Right ventricle myocardium inferior (tissue), 1 donor: Measurements from ENCODE around the gene SAP30L. TPM values are rescaled to one million over a fixed set of nuclear protein-coding genes. Genes with fewer than 3 reads are reported as not detected.

Source experiments
- ATAC-seq: fragments of 200-7000 bp; cut with Tn5 transposase; one replicate; pipeline ENCODE4 v1.9.1; 2020; ENCODE audit warnings: mild to moderate bottlenecking, moderate library complexity
- DNase-seq: peaks from one replicate; pipeline ENCODE4 v3.0.0; 2021; ENCODE audit errors: missing footprints
- intact Hi-C: fragments of 100-400 bp; cut with DNase I; formaldehyde crosslinking; loops from one replicate; pipeline ENCODE4 v1.11.0; 2022
- total RNA-seq: library from RNA; stranded (reverse); fragmentation: NEBNext Ultra II Directional; extraction: Animal tissue kit (Norgen Biotek cat#: 25700); gene quantifications from one replicate; pipeline ENCODE4 v1.2.1, GENCODE V29; 2021
- donor health status: DM: no; HTN: yes; CAD: no; lungs with severe emphysema.

Gene SAP30L
- total RNA-seq, 1 donor from 2014 or later, result 39.2 TPM

DNA sequence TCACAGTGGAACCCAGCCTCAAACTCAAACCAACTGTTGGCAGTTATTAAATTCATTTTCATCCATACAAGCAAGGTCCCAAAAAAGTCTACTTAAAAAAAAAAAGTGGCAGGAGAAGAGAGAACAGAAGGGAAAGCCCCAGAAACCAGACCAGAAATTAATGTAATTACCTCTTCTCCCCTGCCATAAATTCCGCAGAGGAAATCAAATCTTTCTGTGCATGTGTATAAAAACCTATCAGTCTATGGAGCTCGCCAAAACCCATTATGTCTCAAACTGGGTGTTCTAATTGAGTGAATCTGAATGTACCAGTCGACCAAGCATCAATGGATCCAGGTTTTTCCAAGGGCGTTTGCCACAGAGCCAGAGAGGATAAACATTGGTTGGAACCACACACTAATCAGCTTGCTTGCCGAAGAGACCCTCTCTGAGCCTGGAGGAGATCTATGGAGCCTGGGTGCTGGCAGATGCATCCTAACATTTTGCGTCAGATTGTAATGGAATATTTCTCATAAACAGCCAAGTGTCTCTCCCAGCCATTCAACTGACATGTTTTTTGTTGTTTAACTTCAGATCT is 40.1 kb downstream of the SAP30L start:
- no peak for DNase-seq
- ATAC-seq, result no peak
- intact Hi-C loops, result no loop called here

DNA sequence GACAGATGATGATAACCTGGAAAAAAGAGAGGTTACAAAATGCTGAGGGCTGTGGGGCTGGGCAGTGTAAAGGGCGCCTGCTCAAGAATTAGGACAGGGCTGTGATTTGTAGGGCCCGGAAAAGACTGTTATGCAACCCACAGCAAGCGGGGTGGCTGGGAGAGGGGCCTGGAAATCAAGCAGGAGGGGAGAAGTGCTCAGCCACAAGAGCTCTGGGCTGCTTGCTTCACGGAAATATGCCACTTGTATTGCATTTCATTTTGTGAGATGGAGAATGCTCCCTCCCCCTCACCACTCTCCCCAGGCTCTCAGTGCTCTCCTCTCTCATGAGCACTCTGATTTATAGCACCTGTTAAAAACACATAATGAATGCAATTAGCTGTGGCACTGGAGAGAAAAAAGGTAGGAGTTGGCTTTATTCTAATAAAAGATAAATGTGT is 40.6 kb downstream of the SAP30L start:
- no peak for DNase-seq
- ATAC-seq, result no peak
- intact Hi-C loops, result no loop called here

DNA sequence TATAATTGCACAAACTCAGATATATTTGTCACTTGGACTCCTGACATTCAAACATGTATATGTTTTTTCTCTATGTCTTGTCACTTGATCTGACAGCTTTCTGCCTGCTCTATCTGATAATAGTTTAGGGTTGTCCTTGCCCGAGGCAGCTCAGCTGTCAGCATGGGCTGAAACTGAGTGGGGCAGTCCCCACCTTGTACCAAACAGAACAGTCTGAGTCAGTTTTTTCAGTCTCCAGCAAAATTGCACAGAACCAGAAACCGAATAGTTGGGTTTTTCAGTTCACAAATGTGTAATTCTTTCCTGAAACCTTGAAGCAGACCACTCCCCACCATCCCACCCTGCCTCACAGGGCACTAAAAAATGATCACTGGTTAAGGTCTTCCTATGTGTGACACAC is 41.7 kb downstream of the SAP30L start:
- ATAC-seq (no peak), DNase-seq (no peak)
- intact Hi-C loops, result no loop called here

DNA sequence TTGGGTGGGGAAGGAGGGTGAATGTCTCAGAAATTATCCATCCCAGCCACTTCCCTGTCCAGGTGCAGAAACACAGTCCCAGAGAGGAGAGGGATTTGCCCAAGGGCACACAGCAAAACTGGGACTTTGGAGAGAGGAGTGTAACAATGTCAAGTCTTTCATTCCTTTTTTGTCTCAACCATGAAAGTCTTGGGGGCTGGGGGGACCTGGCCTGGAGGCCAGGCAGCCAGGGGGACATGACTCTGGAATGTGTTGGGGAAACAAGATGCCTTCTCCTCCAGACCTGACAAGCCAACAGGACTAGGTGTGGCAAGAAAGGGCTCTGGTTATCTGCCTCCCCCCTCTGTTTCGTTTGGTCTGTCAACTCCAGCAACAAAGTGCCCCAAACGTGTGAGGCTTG is 46.1 kb downstream of the SAP30L start:
- DNase-seq, result no peak
- no peak for ATAC-seq
- intact Hi-C loops, result no loop called here

GRCh38 chr5:154493274-154493673 is 47.5 kb downstream of the SAP30L start:
- DNase-seq (no peak), ATAC-seq (no peak)
- intact Hi-C loops, result no loop called here

- ATAC-seq, result no peak
- intact Hi-C loops, result no loop called here
- DNase-seq, result no peak
These were observed 48.2 kb downstream of the SAP30L start for GRCh38 chr5:154494036-154494435.

GRCh38 chr5:154498591-154498990 is 52.8 kb downstream of the SAP30L start:
- intact Hi-C loops, result no loop called here
- no peak for DNase-seq

GRCh38 chr5:154498994-154499393 is 53.2 kb downstream of the SAP30L start:
- no peak for DNase-seq
- no peak for ATAC-seq
- intact Hi-C loops, result no loop called here

More at GRCh38 chr5:154498591-154498990, 52.8 kb downstream of the SAP30L start:
- ATAC-seq, result no peak

- intact Hi-C loops, result no loop called here
- ATAC-seq, result no peak
- DNase-seq, result no peak
These were observed 55.8 kb downstream of the SAP30L start for GRCh38 chr5:154501566-154501965.

GRCh38 chr5:154502180-154502579 is 56.4 kb downstream of the SAP30L start:
- ATAC-seq (no peak), DNase-seq (no peak)
- intact Hi-C loops, result no loop called here

GRCh38 chr5:154503698-154504039 is 57.9 kb downstream of the SAP30L start:
- DNase-seq, result no peak
- ATAC-seq, result no peak
- intact Hi-C loops, result no loop called here

DNA sequence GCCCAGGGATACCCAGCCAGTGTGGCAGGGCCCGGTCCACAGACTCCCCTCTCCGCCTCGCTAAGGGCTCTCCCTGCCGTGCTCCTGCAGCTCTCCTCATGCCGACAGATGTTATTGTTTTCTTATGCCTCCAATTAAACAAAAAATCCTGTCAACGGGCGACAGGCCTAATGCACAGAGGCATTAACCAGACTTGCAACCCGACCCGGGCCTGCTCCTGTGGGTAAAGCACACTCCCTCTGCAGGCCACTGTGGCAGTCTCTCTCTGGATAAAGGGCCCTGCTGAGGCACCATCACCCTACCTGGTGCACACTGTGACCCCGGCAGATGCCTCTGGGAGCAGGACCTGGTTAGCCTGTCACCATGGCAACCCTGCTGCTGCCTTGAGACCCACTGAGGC is 59.8 kb downstream of the SAP30L start:
- intact Hi-C loops, result no loop called here
- no peak for ATAC-seq
- no peak for DNase-seq

DNA sequence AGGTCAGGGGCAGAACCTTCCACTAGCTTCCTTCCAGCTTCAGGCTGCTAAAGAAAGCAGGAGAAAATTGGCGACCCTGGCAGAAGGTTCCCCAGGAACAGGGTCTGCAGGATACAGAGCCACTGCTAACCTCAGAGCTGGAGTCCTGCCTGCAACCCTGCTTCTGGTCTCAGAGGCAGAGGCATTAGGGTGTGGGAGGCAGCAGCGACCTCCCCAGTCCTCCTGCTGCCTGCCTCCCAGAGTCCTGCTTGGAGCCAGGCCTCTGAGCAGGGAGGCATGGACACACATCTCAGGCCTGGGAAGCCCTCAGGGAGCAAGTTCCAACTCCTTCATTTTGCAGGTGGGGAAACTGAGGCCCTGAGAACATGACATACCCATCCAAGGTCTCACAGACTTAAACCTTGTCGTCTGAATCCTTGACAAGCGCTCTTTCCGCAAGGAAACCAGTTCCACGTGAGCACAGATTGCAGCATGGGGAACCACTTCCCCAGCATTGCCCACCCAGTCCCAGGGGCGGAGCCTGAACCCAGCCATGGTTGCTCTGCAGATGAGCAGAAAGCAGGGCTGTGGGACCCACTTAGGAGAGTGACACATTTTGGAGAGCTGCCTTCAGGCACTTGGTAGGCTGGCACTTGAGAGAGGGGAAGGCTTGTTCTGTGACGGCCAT is 60.4 kb downstream of the SAP30L start:
- ATAC-seq, result no peak
- intact Hi-C loops, result no loop called here
- DNase-seq, result no peak

- DNase-seq, result no peak
- no peak for ATAC-seq
- intact Hi-C loops, result no loop called here
These were observed 60.9 kb downstream of the SAP30L start for GRCh38 chr5:154506716-154507080.

- DNase-seq (no peak), ATAC-seq (no peak)
- intact Hi-C loops, result no loop called here
These were observed 62.3 kb downstream of the SAP30L start for GRCh38 chr5:154508114-154508513.

DNA sequence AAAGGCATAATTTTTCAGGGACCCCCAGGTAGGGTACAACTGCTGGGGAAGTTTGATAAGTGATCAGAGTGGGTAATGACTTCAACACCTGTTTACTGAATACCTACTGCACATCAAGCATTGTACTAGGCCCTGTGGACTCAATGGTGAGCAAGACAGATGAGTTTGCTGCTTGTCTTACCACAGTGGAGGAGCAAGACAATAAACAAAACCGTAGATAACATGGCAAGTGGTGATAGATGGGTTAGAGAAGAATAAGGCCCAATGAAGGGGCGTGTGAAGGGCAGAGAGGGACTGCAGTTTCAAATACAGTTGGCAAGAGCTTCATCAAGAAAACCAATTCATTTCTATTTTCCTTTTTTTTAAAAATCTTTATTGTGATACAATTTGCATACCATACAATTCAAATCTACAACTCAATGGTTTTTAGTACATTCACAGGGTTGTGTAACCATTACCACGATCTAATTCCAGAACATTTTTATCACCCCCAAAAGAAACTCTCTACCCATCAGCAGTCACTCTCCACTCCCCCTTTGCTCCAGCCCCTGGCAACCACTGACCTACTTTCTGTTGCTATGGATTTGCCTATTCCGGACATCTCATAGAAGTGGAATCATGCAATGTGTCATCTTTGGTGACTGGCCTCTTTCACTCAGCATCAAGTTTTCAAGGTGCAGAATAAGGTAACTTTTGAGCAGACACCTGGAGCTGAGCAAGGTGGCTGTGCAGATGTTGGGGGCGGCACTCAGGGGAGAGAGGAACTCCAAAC is 64.2 kb downstream of the SAP30L start:
- intact Hi-C loops, result no loop called here
- DNase-seq, result no peak
- no peak for ATAC-seq

Other genes starting within 250 kb of the SAP30L start
- 29.8 TPM for gene HAND1, start 32.2 kb downstream of the SAP30L start, total RNA-seq